ENCODE results near the gene TFRC. TPM values are rescaled to one million over a fixed set of nuclear protein-coding genes. Genes with fewer than 3 reads are reported as not detected.

The TFRC gene
- 100 to 1,000 TPM in 1 of 4 donors, 10 to 100 TPM in 3; 36.2 to 101 (median 63.0) TPM for total RNA-seq
- 100 to 1,000 TPM in 1 of 3 donors, 10 to 100 TPM in 2; 36.3 to 208 (median 95.8) TPM for polyA plus RNA-seq
- long read RNA-seq, donor 1, full-length matches to known transcripts = 8 of 12 reads
- long read RNA-seq, donor 1, partial matches to known transcripts = 3 of 12 reads
- long read RNA-seq, donor 1, other reads (novel, unspliced or antisense) = 1 of 12 reads
- long read RNA-seq, donor 2, full-length matches to known transcripts = 37 of 53 reads
- long read RNA-seq, donor 2, partial matches to known transcripts = 10 of 53 reads
- long read RNA-seq, donor 2, other reads (novel, unspliced or antisense) = 6 of 53 reads

DNA sequence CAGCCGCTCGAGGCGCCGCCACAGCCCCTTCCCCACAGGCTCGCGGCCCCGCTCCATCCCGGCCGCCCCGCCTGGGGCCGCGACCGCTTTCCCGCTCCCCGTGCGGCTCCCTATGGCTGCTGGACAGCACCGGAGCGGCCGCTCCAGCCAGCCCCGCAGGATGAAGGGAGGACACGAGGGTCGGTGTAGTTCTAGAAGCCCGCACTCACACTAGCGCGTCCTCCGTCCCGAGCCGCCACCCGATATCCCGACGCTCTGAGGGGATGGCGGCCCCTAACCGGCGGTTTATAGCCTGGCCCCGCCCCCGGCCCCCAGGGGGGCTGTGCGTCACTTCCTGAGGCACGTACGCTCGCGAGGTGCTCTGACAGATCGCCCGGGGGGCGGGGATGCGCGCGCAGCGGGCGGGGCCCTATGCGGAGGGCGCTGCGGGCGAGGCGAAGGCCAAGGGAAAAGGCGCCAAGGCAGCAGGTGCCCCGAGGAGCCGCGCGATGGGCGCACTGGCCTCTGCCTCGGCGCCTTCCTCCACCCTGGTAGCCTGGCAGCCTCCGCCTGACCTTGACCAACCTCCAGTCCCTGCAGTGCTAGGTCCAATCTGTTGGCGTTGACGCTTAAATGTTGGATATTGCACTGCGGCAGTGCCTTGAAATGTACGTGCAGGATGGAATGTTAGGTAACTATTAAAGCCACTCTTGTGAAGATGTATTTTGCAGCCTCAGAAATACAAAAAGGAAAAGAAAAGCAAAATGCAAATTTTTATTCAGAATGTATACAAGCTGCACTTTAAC is at the start of gene TFRC:
Gene TFRC, minus strand, starts transcription at position 257 of the 785 bp plus-strand sequence. CDS start 4,991 bp downstream, outside the sequence.
- peaks cover 35% of the 10 kb centered on the region for H3K4me1 ChIP-seq
- peak within 1 kb of the TSS; percentile 100 for H3K4me3 ChIP-seq
- intact Hi-C loops (cut with DNase I) = loop anchor here in 1 of 2 donors (1.0 kb wide), 1 partner anchor 82 kb away; no protein-coding TSS in a partner anchor
- peak; percentile 97 to 98 for DNase-seq
- ATAC-seq = peak; percentile 96 to 97 (median 96)
- peaks cover 0 to 4% of the 10 kb centered on the region in 2 donors for H3K36me3 ChIP-seq (ENCODE audit: insufficient read depth in 1 of 2, low read depth in 1 of 2)
- peak within 1 kb of the TSS; percentile 100 for H3K27ac ChIP-seq
- H3K27me3 ChIP-seq (ENCODE audit: insufficient read depth in 3 of 3, low read length in 2 of 3) = no peaks in the 10 kb centered on the region
- 0 to 1% (median 0%) methylated on average over 47 to 67 of the region's 67 CpGs for WGBS, 3 donors
- no peaks in the 10 kb centered on the region for H3K9me3 ChIP-seq
- TF ChIP-seq, protein P1, sequence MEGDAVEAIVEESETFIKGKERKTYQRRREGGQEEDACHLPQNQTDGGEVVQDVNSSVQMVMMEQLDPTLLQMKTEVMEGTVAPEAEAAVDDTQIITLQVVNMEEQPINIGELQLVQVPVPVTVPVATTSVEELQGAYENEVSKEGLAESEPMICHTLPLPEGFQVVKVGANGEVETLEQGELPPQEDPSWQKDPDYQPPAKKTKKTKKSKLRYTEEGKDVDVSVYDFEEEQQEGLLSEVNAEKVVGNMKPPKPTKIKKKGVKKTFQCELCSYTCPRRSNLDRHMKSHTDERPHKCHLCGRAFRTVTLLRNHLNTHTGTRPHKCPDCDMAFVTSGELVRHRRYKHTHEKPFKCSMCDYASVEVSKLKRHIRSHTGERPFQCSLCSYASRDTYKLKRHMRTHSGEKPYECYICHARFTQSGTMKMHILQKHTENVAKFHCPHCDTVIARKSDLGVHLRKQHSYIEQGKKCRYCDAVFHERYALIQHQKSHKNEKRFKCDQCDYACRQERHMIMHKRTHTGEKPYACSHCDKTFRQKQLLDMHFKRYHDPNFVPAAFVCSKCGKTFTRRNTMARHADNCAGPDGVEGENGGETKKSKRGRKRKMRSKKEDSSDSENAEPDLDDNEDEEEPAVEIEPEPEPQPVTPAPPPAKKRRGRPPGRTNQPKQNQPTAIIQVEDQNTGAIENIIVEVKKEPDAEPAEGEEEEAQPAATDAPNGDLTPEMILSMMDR (IDR thresholded peaks at IDR 0.05) = no peak

DNA sequence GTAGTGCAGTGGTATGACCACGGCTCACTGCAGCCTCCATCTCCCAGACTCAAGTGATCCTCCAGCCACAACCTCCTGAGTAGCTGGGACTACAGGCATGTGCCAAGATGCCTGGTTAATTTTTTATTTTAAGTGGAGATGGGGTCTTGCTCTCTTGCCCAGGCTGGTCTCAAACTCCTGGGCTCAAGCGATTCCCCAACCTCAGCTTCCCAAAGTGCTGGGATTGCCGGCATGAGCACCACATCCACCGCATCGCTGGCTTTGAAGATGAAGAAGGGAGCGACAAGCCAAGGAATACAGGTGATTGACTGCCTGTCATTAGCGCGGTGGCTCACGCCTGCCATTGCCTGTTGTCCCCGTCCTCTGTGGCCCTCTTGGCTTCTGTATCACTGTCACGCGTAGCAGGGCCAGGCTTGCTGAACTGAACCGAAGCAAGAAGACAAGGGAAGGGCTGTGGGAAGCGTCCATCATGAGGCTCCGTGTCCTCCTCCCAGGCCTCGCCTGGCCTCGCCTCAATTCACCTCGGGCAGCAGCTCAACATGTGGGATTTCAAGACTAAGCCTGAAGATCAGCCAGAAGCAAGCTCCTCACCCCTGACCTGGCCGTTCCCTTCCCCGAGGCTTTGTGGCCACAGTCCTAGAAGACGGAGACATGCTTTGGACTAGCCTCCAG is 46.4 kb upstream of the TFRC start:
- H3K36me3 ChIP-seq (ENCODE audit: insufficient read depth in 1 of 2, low read depth in 1 of 2) = no peaks in the 10 kb centered on the region
- H3K4me3 ChIP-seq = no peak overlapping the region
- ATAC-seq (no peak), DNase-seq (peak in 1 of 2 donors; percentile 6)
- TF ChIP-seq, protein P1 (IDR thresholded peaks at IDR 0.05) = no peak
- intact Hi-C loops (cut with DNase I) = no loop called here
- WGBS, 3 donors = 92 to 96% (median 94%) methylated on average over 19 to 21 of the region's 21 CpGs
- no peaks in the 10 kb centered on the region for H3K9me3 ChIP-seq
- H3K27me3 ChIP-seq (ENCODE audit: insufficient read depth in 3 of 3, low read length in 2 of 3) = no peaks in the 10 kb centered on the region
- H3K27ac ChIP-seq = no peak overlapping the region
- H3K4me1 ChIP-seq = no peaks in the 10 kb centered on the region

DNA sequence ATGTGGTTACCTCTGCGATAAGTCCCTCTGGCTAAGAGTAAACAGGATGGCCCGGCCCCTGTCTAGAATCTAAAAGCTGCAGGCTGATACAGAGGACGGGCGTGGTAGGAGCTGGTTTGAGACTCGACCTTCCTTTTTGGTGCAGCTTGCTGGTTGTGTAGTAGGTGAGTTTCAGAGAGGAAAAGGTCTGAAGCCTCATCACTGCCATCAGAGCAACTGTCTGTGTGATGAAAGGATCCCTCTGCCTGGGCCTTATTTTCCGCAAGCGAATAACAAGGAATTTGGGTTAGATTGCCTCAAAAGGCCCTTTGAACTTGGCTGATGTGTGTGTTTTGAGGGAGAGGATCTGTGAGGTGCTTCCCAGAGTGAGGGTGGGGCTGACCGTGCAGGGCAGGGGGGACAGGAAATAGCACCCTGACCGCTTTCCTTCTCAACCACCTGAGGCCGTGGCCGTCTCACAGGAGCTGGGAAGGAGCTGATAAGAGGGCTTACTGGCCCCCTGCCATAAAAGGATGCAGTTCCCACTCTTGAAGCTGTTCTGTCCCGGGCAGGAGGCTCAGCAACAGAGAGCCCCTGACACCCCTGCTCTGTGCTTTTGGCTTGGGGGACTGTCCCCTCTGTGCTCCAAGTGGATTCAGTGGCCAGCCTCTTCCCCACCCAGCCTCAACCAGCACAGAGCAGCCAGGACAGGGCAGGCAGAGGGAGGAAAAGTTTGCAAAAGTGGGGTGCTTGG is 45.6 kb upstream of the TFRC start:
- H3K9me3 ChIP-seq = no peaks in the 10 kb centered on the region
- intact Hi-C loops (cut with DNase I) = no loop called here
- H3K27ac ChIP-seq = no peak overlapping the region
- peak in 1 of 2 donors; percentile 26 for DNase-seq
- no peak overlapping the region for H3K4me3 ChIP-seq
- WGBS, 3 donors = 61 to 77% (median 70%) methylated on average over 12 of the region's 12 CpGs
- H3K27me3 ChIP-seq (ENCODE audit: insufficient read depth in 3 of 3, low read length in 2 of 3) = no peaks in the 10 kb centered on the region
- TF ChIP-seq, protein P1 (IDR thresholded peaks at IDR 0.05) = no peak
- no peaks in the 10 kb centered on the region for H3K4me1 ChIP-seq
- ATAC-seq = no peak
- H3K36me3 ChIP-seq (ENCODE audit: insufficient read depth in 1 of 2, low read depth in 1 of 2) = no peaks in the 10 kb centered on the region

DNA sequence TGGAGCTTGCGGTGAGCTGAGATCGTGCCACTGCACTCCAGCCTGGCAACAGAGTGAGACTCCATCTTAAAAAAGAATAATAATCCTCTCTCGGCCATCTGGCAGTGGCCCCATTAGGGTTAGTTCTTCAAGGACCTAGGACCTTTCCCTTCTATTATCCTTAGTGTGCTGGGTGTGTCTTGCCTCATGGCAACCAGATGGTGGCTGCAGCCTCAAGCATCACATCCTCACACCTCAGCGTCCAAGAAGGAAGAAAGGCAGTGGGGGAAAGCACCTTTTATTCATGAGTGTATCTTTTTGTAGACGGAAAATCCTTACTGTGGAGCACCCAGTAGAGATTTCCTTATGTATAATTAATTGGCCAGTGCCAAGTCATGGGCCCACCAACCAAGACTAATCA is 42.7 kb upstream of the TFRC start:
- H3K36me3 ChIP-seq (ENCODE audit: insufficient read depth in 1 of 2, low read depth in 1 of 2) = no peaks in the 10 kb centered on the region
- H3K4me3 ChIP-seq = no peak overlapping the region
- H3K4me1 ChIP-seq = no peaks in the 10 kb centered on the region
- peak in 1 of 2 donors; percentile 10 for DNase-seq
- TF ChIP-seq, protein P1 (IDR thresholded peaks at IDR 0.05) = no peak
- intact Hi-C loops (cut with DNase I) = loop anchor here in 1 of 2 donors (5.0 kb wide), 1 partner anchor 33 kb away; no protein-coding TSS in a partner anchor
- no peak for ATAC-seq
- no peaks in the 10 kb centered on the region for H3K27me3 ChIP-seq (ENCODE audit: insufficient read depth in 3 of 3, low read length in 2 of 3)
- whole genome bisulfite sequencing, 3 donors = 88 to 93% (median 93%) methylated on average over 5 of the region's 5 CpGs
- H3K27ac ChIP-seq = no peak overlapping the region
- no peaks in the 10 kb centered on the region for H3K9me3 ChIP-seq

Measured in psoas muscle (tissue), 8 donors.